BE2C (cell line): ENCODE data around the gene GPANK1.

ENCODE experiments used
- DNase-seq: peaks from one replicate; pipeline ENCODE4 v3.0.0-alpha.2; 2020
- H3K27me3 ChIP-seq: fragments of 250-450 bp; sonication (Bioruptor Pico); 2 replicates; pipeline ENCODE4 v1.5.1; 2020; ENCODE audit warnings: mild to moderate bottlenecking
- H3K36me3 ChIP-seq: fragments of 250-450 bp; sonication (Bioruptor Pico); 2 replicates; pipeline ENCODE4 v1.5.1; 2020; ENCODE audit warnings: mild to moderate bottlenecking
- H3K4me1 ChIP-seq: fragments of 250-450 bp; sonication (Bioruptor Pico); 2 replicates; pipeline ENCODE4 v1.5.1; 2020
- H3K4me3 ChIP-seq: 2 replicates; pipeline ENCODE4 v1.5.1; 2011; ENCODE audit warnings: low read depth, low read length
- H3K9me3 ChIP-seq: fragments of 250-450 bp; sonication (Bioruptor Pico); 2 replicates; pipeline ENCODE4 v1.5.1; 2020
- TF ChIP-seq, protein P1 (sequence below): IDR thresholded peaks from 2 replicates; pipeline ENCODE4 v1.5.1; 2012; ENCODE audit warnings: mild to moderate bottlenecking, low read depth, low read length

Gene GPANK1

GRCh38 chr6:31659649-31660380 lies 5.0 kb downstream of the GPANK1 start:
- Histone ChIP-seq H3K9me3 (no peaks in the 10 kb centered on the region), H3K27me3 (no peaks in the 10 kb centered on the region), H3K36me3 (peaks cover 8% of the 10 kb centered on the region), H3K4me1 (no peaks in the 10 kb centered on the region), H3K4me3 (peak overlapping the region; percentile 85)
- TF ChIP-seq, protein P1, sequence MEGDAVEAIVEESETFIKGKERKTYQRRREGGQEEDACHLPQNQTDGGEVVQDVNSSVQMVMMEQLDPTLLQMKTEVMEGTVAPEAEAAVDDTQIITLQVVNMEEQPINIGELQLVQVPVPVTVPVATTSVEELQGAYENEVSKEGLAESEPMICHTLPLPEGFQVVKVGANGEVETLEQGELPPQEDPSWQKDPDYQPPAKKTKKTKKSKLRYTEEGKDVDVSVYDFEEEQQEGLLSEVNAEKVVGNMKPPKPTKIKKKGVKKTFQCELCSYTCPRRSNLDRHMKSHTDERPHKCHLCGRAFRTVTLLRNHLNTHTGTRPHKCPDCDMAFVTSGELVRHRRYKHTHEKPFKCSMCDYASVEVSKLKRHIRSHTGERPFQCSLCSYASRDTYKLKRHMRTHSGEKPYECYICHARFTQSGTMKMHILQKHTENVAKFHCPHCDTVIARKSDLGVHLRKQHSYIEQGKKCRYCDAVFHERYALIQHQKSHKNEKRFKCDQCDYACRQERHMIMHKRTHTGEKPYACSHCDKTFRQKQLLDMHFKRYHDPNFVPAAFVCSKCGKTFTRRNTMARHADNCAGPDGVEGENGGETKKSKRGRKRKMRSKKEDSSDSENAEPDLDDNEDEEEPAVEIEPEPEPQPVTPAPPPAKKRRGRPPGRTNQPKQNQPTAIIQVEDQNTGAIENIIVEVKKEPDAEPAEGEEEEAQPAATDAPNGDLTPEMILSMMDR = no peak
- DNase-seq = no peak

DNA sequence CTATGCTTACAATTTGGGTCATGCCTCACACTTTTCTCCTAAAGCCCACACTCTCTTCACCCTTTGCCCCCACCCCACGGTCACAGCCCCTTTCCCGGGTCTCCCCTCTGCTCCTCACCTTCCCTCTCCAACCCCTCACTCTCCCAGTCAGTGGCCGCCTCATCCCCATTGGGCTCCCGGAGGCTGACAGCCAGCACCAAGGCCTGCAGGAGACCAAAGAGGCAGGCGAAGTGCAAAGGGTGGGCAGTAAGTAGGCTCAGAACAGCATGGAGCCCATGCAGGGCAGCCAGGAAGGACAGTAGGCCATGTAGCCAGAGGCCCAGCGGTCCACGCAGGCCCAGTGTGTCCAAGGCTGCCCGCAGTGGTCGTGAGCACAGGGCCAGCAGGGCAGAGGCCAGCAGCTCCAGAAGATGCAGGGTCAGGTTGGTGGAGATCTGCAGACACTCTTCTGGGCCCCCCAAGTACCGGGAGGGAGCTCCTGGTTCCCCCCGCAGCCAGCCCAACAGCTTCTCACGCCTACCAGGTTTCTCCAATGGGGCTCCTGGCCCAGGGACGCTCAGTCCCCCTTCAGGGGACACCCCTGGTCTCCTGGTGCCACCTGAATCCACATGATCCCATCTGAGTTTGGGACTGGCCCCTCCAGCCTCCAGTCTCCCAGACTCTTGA lies 5.7 kb downstream of the GPANK1 start:
- DNase-seq = no peak
- Histone ChIP-seq H3K9me3 (no peaks in the 10 kb centered on the region), H3K27me3 (no peaks in the 10 kb centered on the region), H3K4me3 (peak overlapping the region; percentile 85), H3K4me1 (no peaks in the 10 kb centered on the region), H3K36me3 (peaks cover 8% of the 10 kb centered on the region)
- TF ChIP-seq, protein P1 = no peak

- Histone ChIP-seq H3K4me3 (no peak overlapping the region; the same call in 1 of the 2 replicates), H3K27me3 (no peaks in the 10 kb centered on the region), H3K36me3 (peaks cover 1% of the 10 kb centered on the region; the same call in 1 of the 2 replicates), H3K4me1 (no peaks in the 10 kb centered on the region), H3K9me3 (no peaks in the 10 kb centered on the region)
- DNase-seq = no peak
- TF ChIP-seq, protein P1 = no peak
These were observed 6.6 kb downstream of the GPANK1 start for GRCh38 chr6:31658158-31658688.

GRCh38 chr6:31657406-31658157 lies 7.2 kb downstream of the GPANK1 start:
- no peaks in the 10 kb centered on the region for H3K27me3 ChIP-seq
- no peaks in the 10 kb centered on the region for H3K4me1 ChIP-seq
- no peaks in the 10 kb centered on the region for H3K36me3 ChIP-seq
- no peak for DNase-seq
- H3K4me3 ChIP-seq = no peak overlapping the region
- TF ChIP-seq, protein P1 = no peak
- no peaks in the 10 kb centered on the region for H3K9me3 ChIP-seq

- Histone ChIP-seq H3K36me3 (peaks cover 5% of the 10 kb centered on the region; the same call in 1 of the 2 replicates), H3K27me3 (no peaks in the 10 kb centered on the region), H3K4me1 (no peaks in the 10 kb centered on the region), H3K4me3 (no peak within 1 kb of the TSS), H3K9me3 (no peaks in the 10 kb centered on the region)
- DNase-seq = no peak
- TF ChIP-seq, protein P1 = no peak
These were observed 9.2 kb downstream of the GPANK1 start, which contains the start of gene APOM for GRCh38 chr6:31655349-31656237. APOM (plus strand) TSS chr6:31655894; CDS start chr6:31655967, 73 bp downstream.
